ENCODE measurements around the gene PABPN1L. TPM values are rescaled to one million over a fixed set of nuclear protein-coding genes. Genes with fewer than 3 reads are reported as not detected.

The PABPN1L gene
- total and polyA plus RNA-seq, 2 of the 13 experiments (the other 11 are each of a cell fraction or from before 2014, with no cell fraction given): not detected

DNA sequence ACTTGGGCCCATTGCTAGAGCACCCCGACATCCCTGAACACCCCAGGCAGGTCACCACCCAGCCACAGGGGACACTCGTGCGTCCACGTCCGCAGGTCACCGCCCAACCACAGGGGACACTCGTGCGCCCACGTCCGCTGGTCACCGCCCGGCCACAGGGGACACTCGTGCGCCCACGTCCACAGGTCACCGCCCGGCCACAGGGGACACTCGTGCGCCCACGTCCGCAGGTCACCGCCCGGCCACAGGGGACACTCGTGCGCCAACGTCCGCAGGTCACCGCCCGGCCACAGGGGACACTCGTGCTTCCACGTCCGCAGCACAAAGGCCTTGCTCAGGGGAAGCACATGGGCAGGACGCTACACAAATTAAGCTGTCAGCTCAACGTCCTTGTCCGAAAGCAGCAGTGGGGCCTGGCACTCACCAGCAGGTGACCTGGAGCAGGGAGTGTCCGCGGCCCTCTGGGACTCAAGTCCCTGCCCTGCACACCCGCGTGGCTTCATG lies 27.4 kb downstream of the PABPN1L start (continued):
- TF ChIP-seq ZNF710 (CRISPR knock-in tag; IDR thresholded peaks at IDR 0.05; ENCODE audit: borderline replicate concordance) (no peak), ZNF101 (CRISPR knock-in tag; IDR thresholded peaks at IDR 0.05; ENCODE audit: borderline replicate concordance, low read depth) (no peak), ZNF484 (CRISPR knock-in tag; IDR thresholded peaks at IDR 0.05; ENCODE audit: borderline replicate concordance, low read depth) (no peak), NR2F1 (CRISPR knock-in tag; IDR thresholded peaks at IDR 0.05) (no peak), POLR2AphosphoS2 (IDR thresholded peaks at IDR 0.05; ENCODE audit: low read depth, low read length) (no peak), JARID2 (CRISPR knock-in tag; IDR thresholded peaks at IDR 0.05; ENCODE audit: insufficient replicate concordance) (no peak), ZNF572 (CRISPR knock-in tag; IDR thresholded peaks at IDR 0.05) (0 out of 2 replicates have a peak, but pooled peaks have one; percentile 30), ZNF138 (CRISPR knock-in tag; IDR thresholded peaks at IDR 0.05; ENCODE audit: low read depth) (peak; percentile 67; the same call in 1 of the 2 replicates), NFE2L1 (CRISPR knock-in tag; IDR thresholded peaks at IDR 0.05; ENCODE audit: borderline replicate concordance) (no peak), ZNF180 (CRISPR knock-in tag; IDR thresholded peaks at IDR 0.05; ENCODE audit: borderline replicate concordance, low read depth) (no peak), SNAPC5 (CRISPR knock-in tag; IDR thresholded peaks at IDR 0.05; ENCODE audit: borderline replicate concordance) (no peak), ARHGAP35 (CRISPR knock-in tag; IDR thresholded peaks at IDR 0.05; ENCODE audit: borderline replicate concordance) (peak; percentile 47; the same call in 1 of the 2 replicates), PAXIP1 (CRISPR knock-in tag; conservative IDR thresholded peaks at IDR 0.05) (0 out of 2 replicates have a peak, but pooled peaks have one; percentile 19), ZBTB8A (CRISPR knock-in tag; IDR thresholded peaks at IDR 0.05; ENCODE audit: borderline replicate concordance, low read depth) (no peak), ZNF839 (CRISPR knock-in tag; IDR thresholded peaks at IDR 0.05; ENCODE audit: borderline replicate concordance) (no peak), ZNF3 (CRISPR knock-in tag; IDR thresholded peaks at IDR 0.05) (no peak), NAIF1 (CRISPR knock-in tag; IDR thresholded peaks at IDR 0.05; ENCODE audit: borderline replicate concordance) (no peak)
- TF ChIP-seq, protein P1, sequence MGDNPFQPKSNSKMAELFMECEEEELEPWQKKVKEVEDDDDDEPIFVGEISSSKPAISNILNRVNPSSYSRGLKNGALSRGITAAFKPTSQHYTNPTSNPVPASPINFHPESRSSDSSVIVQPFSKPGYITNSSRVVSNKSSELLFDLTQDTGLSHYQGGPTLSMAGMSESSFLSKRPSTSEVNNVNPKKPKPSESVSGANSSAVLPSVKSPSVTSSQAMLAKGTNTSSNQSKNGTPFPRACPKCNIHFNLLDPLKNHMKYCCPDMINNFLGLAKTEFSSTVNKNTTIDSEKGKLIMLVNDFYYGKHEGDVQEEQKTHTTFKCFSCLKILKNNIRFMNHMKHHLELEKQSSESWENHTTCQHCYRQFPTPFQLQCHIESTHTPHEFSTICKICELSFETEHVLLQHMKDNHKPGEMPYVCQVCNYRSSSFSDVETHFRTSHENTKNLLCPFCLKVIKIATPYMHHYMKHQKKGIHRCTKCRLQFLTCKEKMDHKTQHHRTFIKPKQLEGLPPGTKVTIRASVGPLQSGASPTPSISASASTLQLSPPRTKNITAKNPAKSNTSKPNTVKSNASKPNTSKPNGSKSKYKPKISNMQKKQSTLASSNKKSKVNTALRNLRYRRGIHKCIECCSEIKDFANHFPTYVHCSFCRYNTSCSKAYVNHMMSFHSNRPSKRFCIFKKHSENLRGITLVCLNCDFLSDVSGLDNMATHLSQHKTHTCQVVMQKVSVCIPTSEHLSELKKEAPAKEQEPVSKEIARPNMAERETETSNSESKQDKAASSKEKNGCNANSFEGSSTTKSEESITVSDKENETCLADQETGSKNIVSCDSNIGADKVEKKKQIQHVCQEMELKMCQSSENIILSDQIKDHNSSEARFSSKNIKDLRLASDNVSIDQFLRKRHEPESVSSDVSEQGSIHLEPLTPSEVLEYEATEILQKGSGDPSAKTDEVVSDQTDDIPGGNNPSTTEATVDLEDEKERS (CRISPR knock-in tag; IDR thresholded peaks at IDR 0.05): peak; percentile 88; the same call in 1 of the 2 replicates
- TF ChIP-seq, protein P2, sequence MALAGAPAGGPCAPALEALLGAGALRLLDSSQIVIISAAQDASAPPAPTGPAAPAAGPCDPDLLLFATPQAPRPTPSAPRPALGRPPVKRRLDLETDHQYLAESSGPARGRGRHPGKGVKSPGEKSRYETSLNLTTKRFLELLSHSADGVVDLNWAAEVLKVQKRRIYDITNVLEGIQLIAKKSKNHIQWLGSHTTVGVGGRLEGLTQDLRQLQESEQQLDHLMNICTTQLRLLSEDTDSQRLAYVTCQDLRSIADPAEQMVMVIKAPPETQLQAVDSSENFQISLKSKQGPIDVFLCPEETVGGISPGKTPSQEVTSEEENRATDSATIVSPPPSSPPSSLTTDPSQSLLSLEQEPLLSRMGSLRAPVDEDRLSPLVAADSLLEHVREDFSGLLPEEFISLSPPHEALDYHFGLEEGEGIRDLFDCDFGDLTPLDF (CRISPR knock-in tag; IDR thresholded peaks at IDR 0.05): no peak

All from HepG2 (cell line).